ENCODE data around the gene ALDH3B2.
"Not testable (repeated sequence)": the region's sequence is repeated elsewhere in the genome, so short reads cannot be mapped to it uniquely, and the experiment has no call there.

DNA sequence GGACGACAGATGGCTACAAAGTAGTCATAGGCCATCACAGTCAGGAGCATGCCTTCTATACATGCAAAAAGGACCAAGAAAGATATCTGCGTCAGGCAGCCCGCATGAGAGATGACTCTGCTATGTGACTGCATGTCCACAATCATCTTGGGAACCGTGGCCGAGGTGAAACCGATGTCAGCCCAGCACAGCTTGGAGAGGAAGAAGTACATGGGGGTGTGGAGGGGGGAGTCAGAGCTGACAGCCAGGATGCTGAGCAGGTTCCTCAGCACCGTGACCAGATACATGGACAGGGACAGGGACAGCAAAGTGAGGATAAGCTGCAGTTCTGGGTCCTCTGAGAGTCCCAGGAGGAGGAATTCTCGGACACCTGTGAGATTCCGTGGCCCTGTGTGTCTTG lies 48.6 kb upstream of the ALDH3B2 start:
- TF ChIP-seq ZNF302 (tag by site-specific recombination; IDR thresholded peaks at IDR 0.05; ENCODE audit: low read depth); YY1 (tag by site-specific recombination; IDR thresholded peaks at IDR 0.05); YY2 (tag by site-specific recombination; IDR thresholded peaks at IDR 0.05); ZNF473 (tag by site-specific recombination; IDR thresholded peaks at IDR 0.05); ZBTB21 (tag by site-specific recombination; IDR thresholded peaks at IDR 0.05); HOXA7 (CRISPR knock-in tag; IDR thresholded peaks at IDR 0.05; ENCODE audit: borderline replicate concordance); ZNF777 (tag by site-specific recombination; IDR thresholded peaks at IDR 0.05; ENCODE audit: borderline replicate concordance); KLF9 (tag by site-specific recombination; IDR thresholded peaks at IDR 0.05; ENCODE audit: low read depth); ZNF2 (tag by site-specific recombination; IDR thresholded peaks at IDR 0.05); PRDM1 (tag by site-specific recombination; IDR thresholded peaks at IDR 0.05): not testable (repeated sequence)
- TF ChIP-seq, protein P1, sequence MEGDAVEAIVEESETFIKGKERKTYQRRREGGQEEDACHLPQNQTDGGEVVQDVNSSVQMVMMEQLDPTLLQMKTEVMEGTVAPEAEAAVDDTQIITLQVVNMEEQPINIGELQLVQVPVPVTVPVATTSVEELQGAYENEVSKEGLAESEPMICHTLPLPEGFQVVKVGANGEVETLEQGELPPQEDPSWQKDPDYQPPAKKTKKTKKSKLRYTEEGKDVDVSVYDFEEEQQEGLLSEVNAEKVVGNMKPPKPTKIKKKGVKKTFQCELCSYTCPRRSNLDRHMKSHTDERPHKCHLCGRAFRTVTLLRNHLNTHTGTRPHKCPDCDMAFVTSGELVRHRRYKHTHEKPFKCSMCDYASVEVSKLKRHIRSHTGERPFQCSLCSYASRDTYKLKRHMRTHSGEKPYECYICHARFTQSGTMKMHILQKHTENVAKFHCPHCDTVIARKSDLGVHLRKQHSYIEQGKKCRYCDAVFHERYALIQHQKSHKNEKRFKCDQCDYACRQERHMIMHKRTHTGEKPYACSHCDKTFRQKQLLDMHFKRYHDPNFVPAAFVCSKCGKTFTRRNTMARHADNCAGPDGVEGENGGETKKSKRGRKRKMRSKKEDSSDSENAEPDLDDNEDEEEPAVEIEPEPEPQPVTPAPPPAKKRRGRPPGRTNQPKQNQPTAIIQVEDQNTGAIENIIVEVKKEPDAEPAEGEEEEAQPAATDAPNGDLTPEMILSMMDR (tag by site-specific recombination; IDR thresholded peaks at IDR 0.05) = not testable (repeated sequence)
